ENCODE measurements around the gene PRX.

Gene PRX

DNA sequence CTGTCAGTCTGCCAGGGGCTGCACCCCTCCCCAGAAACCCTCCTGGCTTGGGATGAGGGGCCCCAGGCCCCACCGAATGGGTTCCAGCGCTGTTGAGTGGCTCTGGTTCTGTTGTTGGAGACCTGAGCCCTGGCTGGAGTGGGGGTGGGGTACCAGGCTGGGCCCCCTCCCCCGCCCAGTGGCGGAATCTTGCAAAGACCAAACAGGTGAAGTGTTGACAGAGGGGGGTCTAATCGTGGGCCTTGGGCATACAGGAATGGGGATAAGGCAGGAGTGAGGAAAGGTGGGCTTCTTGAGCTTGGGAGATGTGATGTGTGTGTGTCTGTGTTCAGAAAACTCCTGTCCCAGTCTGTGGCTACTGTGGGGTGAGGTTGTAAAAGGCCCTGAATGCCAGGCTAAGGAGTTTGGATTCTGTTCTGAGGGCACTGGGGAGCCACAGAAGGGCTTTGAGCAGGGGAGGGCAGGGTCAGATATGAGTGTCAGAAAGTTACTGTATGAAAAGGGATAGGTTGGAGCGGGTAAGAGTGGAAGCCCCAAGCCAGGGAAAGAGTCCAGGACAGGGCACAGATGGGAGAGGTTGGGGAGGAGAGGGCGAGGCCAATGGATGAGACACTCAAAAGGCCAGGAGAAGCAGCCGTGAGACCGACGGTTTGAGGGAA, 23.0 kb downstream of the PRX start, which contains the start of gene HIPK4:
Gene HIPK4, minus strand, starts transcription at position 98 of the 659 bp plus-strand sequence. CDS start 279 bp downstream, outside the sequence.
- Histone ChIP-seq H2BK12ac (ENCODE audit: low read length) (peak within 1 kb of the TSS; percentile 2), H4K91ac (ENCODE audit: low read depth, low read length, poor library complexity) (no peak within 1 kb of the TSS), H3K4me2 (ENCODE audit: insufficient read depth, low read length, poor library complexity, severe bottlenecking) (no peak within 1 kb of the TSS), H3K9me3 (replicated peaks in 1 of 2; ENCODE audit: control insufficient read depth in 2 of 2, insufficient read depth in 1 of 2, low read depth in 1 of 2, low read length in 2 of 2) (no peaks in the 10 kb centered on the region), H3K18ac (ENCODE audit: low read length) (peak within 1 kb of the TSS; percentile 64), H3K4me3 (ENCODE audit: low read length in 2 of 2) (no peak within 1 kb of the TSS), H4K8ac (ENCODE audit: low read depth, low read length) (no peak within 1 kb of the TSS), H3K23ac (ENCODE audit: low read depth, low read length, poor library complexity) (peak within 1 kb of the TSS; percentile 34), H3K36me3 (replicated peaks in 1 of 2; ENCODE audit: control insufficient read depth in 2 of 2, insufficient read depth in 2 of 2, low read length in 2 of 2) (no peaks in the 10 kb centered on the region), H2BK120ac (ENCODE audit: low read depth, low read length) (no peak within 1 kb of the TSS), H3K4ac (ENCODE audit: low read length) (peak within 1 kb of the TSS; percentile 84), H2AK5ac (ENCODE audit: low read depth, low read length) (peak within 1 kb of the TSS; percentile 54), H3K4me1 (ENCODE audit: control insufficient read depth in 2 of 2, insufficient read depth in 1 of 2, low read depth in 1 of 2, low read length in 2 of 2) (no peaks in the 10 kb centered on the region), H3K27me3 (ENCODE audit: control insufficient read depth in 3 of 3, insufficient read depth in 3 of 3, low read depth in 1 of 3, low read length in 3 of 3) (peaks cover 0 to 5% (median 0%) of the 10 kb centered on the region in 3 experiments), H2BK5ac (ENCODE audit: low read length) (peak within 1 kb of the TSS; percentile 48), H3K79me1 (ENCODE audit: low read depth, low read length) (no peaks in the 10 kb centered on the region), H2AFZ (ENCODE audit: low read length) (no peak within 1 kb of the TSS), H3K14ac (ENCODE audit: low read length) (peak within 1 kb of the TSS; percentile 56), H3K9ac (ENCODE audit: low read depth, low read length, poor library complexity) (peak within 1 kb of the TSS; percentile 44), H3K27ac (replicated peaks; ENCODE audit: low read length) (no peak within 1 kb of the TSS), H2BK15ac (ENCODE audit: low read length) (no peak within 1 kb of the TSS)
- no CpG with 5 or more reads among the region's 10 CpGs for WGBS, 2 donors (ENCODE audit: extremely low coverage in 2 of 2, insufficient read length in 2 of 2, insufficient replicate concordance in 1 of 2)
- DNase-seq (ENCODE audit: low spot score), result no peak

DNA sequence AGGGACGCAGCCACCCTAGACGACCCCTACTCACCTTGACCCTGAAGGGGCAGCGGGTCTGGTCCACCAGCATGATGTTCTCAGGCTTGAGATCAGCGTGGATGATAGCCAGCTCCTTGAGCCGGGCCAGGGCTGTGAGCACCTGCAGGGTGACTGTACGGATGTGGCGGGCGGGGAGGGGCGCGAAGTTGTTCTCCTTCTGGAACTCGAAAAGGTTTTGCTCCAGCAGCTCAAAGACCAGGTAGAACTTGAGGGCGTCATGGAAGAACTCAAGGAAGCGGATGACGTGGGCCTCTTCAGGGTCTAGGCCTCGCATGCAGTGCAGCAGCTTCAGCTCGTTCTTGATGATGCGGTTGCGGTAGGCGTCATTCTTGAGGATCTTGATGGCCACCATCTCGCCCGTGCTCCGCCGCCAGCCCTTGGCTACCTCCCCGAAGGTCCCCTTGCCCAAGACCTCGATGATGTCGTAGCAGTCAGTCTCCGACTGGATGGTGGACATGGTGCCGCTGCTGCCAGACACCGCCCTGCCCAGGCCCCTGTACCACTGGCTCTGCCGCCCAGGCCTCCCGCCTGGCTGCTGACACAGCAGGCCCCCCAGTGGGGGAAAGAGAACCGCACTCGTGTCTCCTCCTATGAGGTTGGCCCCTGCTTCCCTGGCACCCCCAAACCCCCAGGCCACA, 23.6 kb downstream of the PRX start:
- H3K27ac ChIP-seq (replicated peaks; ENCODE audit: low read length), result no peak overlapping the region
- no peak overlapping the region for H2BK120ac ChIP-seq (ENCODE audit: low read depth, low read length)
- WGBS, 2 donors (ENCODE audit: extremely low coverage in 2 of 2, insufficient read length in 2 of 2, insufficient replicate concordance in 1 of 2), result no CpG with 5 or more reads among the region's 33 CpGs
- H4K91ac ChIP-seq (ENCODE audit: low read depth, low read length, poor library complexity), result no peak overlapping the region
- no peak for DNase-seq (ENCODE audit: low spot score)
- H3K14ac ChIP-seq (ENCODE audit: low read length), result peak overlapping the region; percentile 56
- no peaks in the 10 kb centered on the region for H3K79me1 ChIP-seq (ENCODE audit: low read depth, low read length)
- H2AFZ ChIP-seq (ENCODE audit: low read length), result no peak overlapping the region
- peak overlapping the region; percentile 54 for H2AK5ac ChIP-seq (ENCODE audit: low read depth, low read length)
- peaks cover 0 to 5% (median 0%) of the 10 kb centered on the region in 3 experiments for H3K27me3 ChIP-seq (ENCODE audit: control insufficient read depth in 3 of 3, insufficient read depth in 3 of 3, low read depth in 1 of 3, low read length in 3 of 3)
- no peak overlapping the region for H2BK15ac ChIP-seq (ENCODE audit: low read length)
- H3K9me3 ChIP-seq (replicated peaks in 1 of 2; ENCODE audit: control insufficient read depth in 2 of 2, insufficient read depth in 1 of 2, low read depth in 1 of 2, low read length in 2 of 2), result no peaks in the 10 kb centered on the region
- peak overlapping the region; percentile 84 for H3K4ac ChIP-seq (ENCODE audit: low read length)
- H3K4me1 ChIP-seq (ENCODE audit: control insufficient read depth in 2 of 2, insufficient read depth in 1 of 2, low read depth in 1 of 2, low read length in 2 of 2), result no peaks in the 10 kb centered on the region
- H2BK12ac ChIP-seq (ENCODE audit: low read length), result peak overlapping the region; percentile 2
- H3K4me2 ChIP-seq (ENCODE audit: insufficient read depth, low read length, poor library complexity, severe bottlenecking), result no peak overlapping the region
- no peak overlapping the region for H3K9ac ChIP-seq (ENCODE audit: low read depth, low read length, poor library complexity)
- peak overlapping the region; percentile 34 for H3K23ac ChIP-seq (ENCODE audit: low read depth, low read length, poor library complexity)
- H4K8ac ChIP-seq (ENCODE audit: low read depth, low read length), result no peak overlapping the region
- peak overlapping the region; percentile 64 for H3K18ac ChIP-seq (ENCODE audit: low read length)
- H3K36me3 ChIP-seq (replicated peaks in 1 of 2; ENCODE audit: control insufficient read depth in 2 of 2, insufficient read depth in 2 of 2, low read length in 2 of 2), result no peaks in the 10 kb centered on the region
- no peak overlapping the region for H3K4me3 ChIP-seq (ENCODE audit: low read length in 2 of 2)
- H2BK5ac ChIP-seq (ENCODE audit: low read length), result peak overlapping the region; percentile 48

DNA sequence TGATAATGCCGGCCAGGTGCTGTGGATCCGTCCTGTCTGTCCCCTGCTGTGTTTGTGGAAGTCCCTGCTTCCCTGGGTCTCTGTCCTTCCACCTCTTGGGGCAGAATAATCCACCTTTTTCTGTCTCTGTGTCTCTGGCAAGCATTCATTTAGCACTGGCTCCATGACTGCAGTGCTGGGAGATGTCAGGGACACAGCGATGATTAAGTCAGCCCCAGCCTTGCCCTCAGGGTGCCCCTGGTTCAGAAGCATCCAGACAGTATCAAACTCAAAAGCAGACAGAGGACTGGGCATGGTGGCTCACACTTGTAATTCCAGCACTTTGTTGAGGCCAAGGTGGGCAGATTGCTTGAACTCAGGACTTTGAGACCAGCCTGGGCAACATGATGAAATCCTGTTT, 24.7 kb downstream of the PRX start:
- H4K91ac ChIP-seq (ENCODE audit: low read depth, low read length, poor library complexity), result no peak overlapping the region
- no peaks in the 10 kb centered on the region for H3K9me3 ChIP-seq (replicated peaks in 1 of 2; ENCODE audit: control insufficient read depth in 2 of 2, insufficient read depth in 1 of 2, low read depth in 1 of 2, low read length in 2 of 2)
- H3K79me1 ChIP-seq (ENCODE audit: low read depth, low read length), result no peaks in the 10 kb centered on the region
- H2AK5ac ChIP-seq (ENCODE audit: low read depth, low read length), result no peak overlapping the region
- H3K4me2 ChIP-seq (ENCODE audit: insufficient read depth, low read length, poor library complexity, severe bottlenecking), result no peak overlapping the region
- no peak overlapping the region for H2AFZ ChIP-seq (ENCODE audit: low read length)
- no peak overlapping the region for H2BK12ac ChIP-seq (ENCODE audit: low read length)
- DNase-seq (ENCODE audit: low spot score), result no peak
- H3K27me3 ChIP-seq (ENCODE audit: control insufficient read depth in 3 of 3, insufficient read depth in 3 of 3, low read depth in 1 of 3, low read length in 3 of 3), result peaks cover 0 to 5% (median 0%) of the 10 kb centered on the region in 3 experiments
- WGBS, 2 donors (ENCODE audit: extremely low coverage in 2 of 2, insufficient read length in 2 of 2, insufficient replicate concordance in 1 of 2), result no CpG with 5 or more reads among the region's 3 CpGs
- H2BK120ac ChIP-seq (ENCODE audit: low read depth, low read length), result no peak overlapping the region
- H3K14ac ChIP-seq (ENCODE audit: low read length), result no peak overlapping the region
- H3K4ac ChIP-seq (ENCODE audit: low read length), result no peak overlapping the region
- H3K4me3 ChIP-seq (ENCODE audit: low read length in 2 of 2), result no peak overlapping the region
- H3K9ac ChIP-seq (ENCODE audit: low read depth, low read length, poor library complexity), result no peak overlapping the region
- H4K8ac ChIP-seq (ENCODE audit: low read depth, low read length), result no peak overlapping the region
- H2BK15ac ChIP-seq (ENCODE audit: low read length), result no peak overlapping the region
- no peak overlapping the region for H3K23ac ChIP-seq (ENCODE audit: low read depth, low read length, poor library complexity)
- no peak overlapping the region for H2BK5ac ChIP-seq (ENCODE audit: low read length)
- no peaks in the 10 kb centered on the region for H3K4me1 ChIP-seq (ENCODE audit: control insufficient read depth in 2 of 2, insufficient read depth in 1 of 2, low read depth in 1 of 2, low read length in 2 of 2)
- H3K36me3 ChIP-seq (replicated peaks in 1 of 2; ENCODE audit: control insufficient read depth in 2 of 2, insufficient read depth in 2 of 2, low read length in 2 of 2), result no peaks in the 10 kb centered on the region
- H3K18ac ChIP-seq (ENCODE audit: low read length), result peak overlapping the region; percentile 11
- no peak overlapping the region for H3K27ac ChIP-seq (replicated peaks; ENCODE audit: low read length)

DNA sequence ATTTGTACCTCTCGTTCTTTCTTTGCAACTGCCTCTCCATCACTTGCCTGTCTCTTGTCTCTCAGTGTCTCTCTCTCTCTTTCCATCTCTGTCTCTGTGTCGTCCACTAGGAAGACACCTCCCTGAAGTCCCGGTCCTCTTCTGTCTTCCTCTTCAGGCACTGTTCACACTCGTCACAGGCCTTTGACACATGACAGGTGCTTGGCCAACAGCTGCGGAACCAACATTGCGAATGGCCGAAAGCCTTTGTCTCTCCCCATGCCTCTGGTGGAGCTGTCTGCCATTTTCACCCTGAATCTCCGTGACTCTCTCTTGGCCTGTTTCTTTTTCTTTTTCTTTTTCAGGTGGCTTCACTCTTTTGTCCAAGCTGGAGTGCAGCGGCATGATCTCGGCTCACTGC, 26.0 kb downstream of the PRX start:
- no peak overlapping the region for H4K8ac ChIP-seq (ENCODE audit: low read depth, low read length)

More for the DNA sequence above, 26.0 kb downstream of the PRX start:
- DNase-seq (ENCODE audit: low spot score), result no peak
- no peak overlapping the region for H3K4me2 ChIP-seq (ENCODE audit: insufficient read depth, low read length, poor library complexity, severe bottlenecking)
- H3K27ac ChIP-seq (replicated peaks; ENCODE audit: low read length), result no peak overlapping the region
- no peak overlapping the region for H3K9ac ChIP-seq (ENCODE audit: low read depth, low read length, poor library complexity)
- no peak overlapping the region for H3K14ac ChIP-seq (ENCODE audit: low read length)
- no CpG with 5 or more reads among the region's 10 CpGs for WGBS, 2 donors (ENCODE audit: extremely low coverage in 2 of 2, insufficient read length in 2 of 2, insufficient replicate concordance in 1 of 2)
- H2BK5ac ChIP-seq (ENCODE audit: low read length), result no peak overlapping the region
- H3K27me3 ChIP-seq (ENCODE audit: control insufficient read depth in 3 of 3, insufficient read depth in 3 of 3, low read depth in 1 of 3, low read length in 3 of 3), result peaks cover 0 to 2% (median 0%) of the 10 kb centered on the region in 3 experiments
- no peak overlapping the region for H4K91ac ChIP-seq (ENCODE audit: low read depth, low read length, poor library complexity)
- H3K4me1 ChIP-seq (ENCODE audit: control insufficient read depth in 2 of 2, insufficient read depth in 1 of 2, low read depth in 1 of 2, low read length in 2 of 2), result no peaks in the 10 kb centered on the region
- no peak overlapping the region for H3K23ac ChIP-seq (ENCODE audit: low read depth, low read length, poor library complexity)
- H2BK12ac ChIP-seq (ENCODE audit: low read length), result no peak overlapping the region
- no peak overlapping the region for H3K4me3 ChIP-seq (ENCODE audit: low read length in 2 of 2)
- no peaks in the 10 kb centered on the region for H3K79me1 ChIP-seq (ENCODE audit: low read depth, low read length)
- H2AFZ ChIP-seq (ENCODE audit: low read length), result no peak overlapping the region
- H3K9me3 ChIP-seq (replicated peaks in 1 of 2; ENCODE audit: control insufficient read depth in 2 of 2, insufficient read depth in 1 of 2, low read depth in 1 of 2, low read length in 2 of 2), result no peaks in the 10 kb centered on the region
- H2AK5ac ChIP-seq (ENCODE audit: low read depth, low read length), result no peak overlapping the region
- no peak overlapping the region for H3K18ac ChIP-seq (ENCODE audit: low read length)
- H2BK15ac ChIP-seq (ENCODE audit: low read length), result no peak overlapping the region
- no peaks in the 10 kb centered on the region for H3K36me3 ChIP-seq (replicated peaks in 1 of 2; ENCODE audit: control insufficient read depth in 2 of 2, insufficient read depth in 2 of 2, low read length in 2 of 2)
- no peak overlapping the region for H3K4ac ChIP-seq (ENCODE audit: low read length)
- H2BK120ac ChIP-seq (ENCODE audit: low read depth, low read length), result no peak overlapping the region

All from neuronal stem cell (in vitro differentiated cells).